NCI-H82 treated with DMSO at 0.1 percent for 48 hours (cell line): ENCODE data around the gene LYRM4.

Experiments
- DNase-seq: peaks from one replicate; lab custom pipeline; 2025; ENCODE audit not compliant: unreplicated experiment; lab: John Stamatoyannopoulos, UW

Gene LYRM4

GRCh38 chr6:5246141-5247097, 14.3 kb downstream of the LYRM4 start:
- no peak for DNase-seq

- no peak for DNase-seq
Observed at GRCh38 chr6:5243069-5243468, 17.7 kb downstream of the LYRM4 start.

GRCh38 chr6:5241252-5241651, 19.5 kb downstream of the LYRM4 start:
- DNase-seq = no peak

GRCh38 chr6:5238336-5238735, 22.4 kb downstream of the LYRM4 start:
- no peak for DNase-seq

- no peak for DNase-seq
Observed at GRCh38 chr6:5237805-5238204, 22.9 kb downstream of the LYRM4 start.

- no peak for DNase-seq
Observed at GRCh38 chr6:5235830-5236229, 24.9 kb downstream of the LYRM4 start.

GRCh38 chr6:5234874-5235273, 25.9 kb downstream of the LYRM4 start:
- no peak for DNase-seq

GRCh38 chr6:5231289-5231688, 29.5 kb downstream of the LYRM4 start:
- no peak for DNase-seq

GRCh38 chr6:5230081-5230480, 30.7 kb downstream of the LYRM4 start:
- DNase-seq = no peak

GRCh38 chr6:5229356-5229755, 31.4 kb downstream of the LYRM4 start:
- no peak for DNase-seq

- no peak for DNase-seq
Observed at GRCh38 chr6:5223309-5223708, 37.4 kb downstream of the LYRM4 start.

GRCh38 chr6:5220443-5220842, 40.3 kb downstream of the LYRM4 start:
- DNase-seq = no peak

GRCh38 chr6:5219011-5219691, 41.6 kb downstream of the LYRM4 start:
- DNase-seq = no peak

GRCh38 chr6:5217356-5217755, 43.4 kb downstream of the LYRM4 start:
- peak; percentile 61 for DNase-seq

GRCh38 chr6:5215799-5216198, 45.0 kb downstream of the LYRM4 start:
- DNase-seq = no peak

- DNase-seq = no peak
Observed at GRCh38 chr6:5215159-5215558, 45.6 kb downstream of the LYRM4 start.

GRCh38 chr6:5214570-5215052, 46.1 kb downstream of the LYRM4 start:
- DNase-seq = peak; percentile 45

- no peak for DNase-seq
Observed at GRCh38 chr6:5213836-5214235, 46.9 kb downstream of the LYRM4 start.

GRCh38 chr6:5211492-5211891, 49.3 kb downstream of the LYRM4 start:
- no peak for DNase-seq

GRCh38 chr6:5208471-5208971, 52.2 kb downstream of the LYRM4 start:
- DNase-seq = no peak

GRCh38 chr6:5208057-5208456, 52.7 kb downstream of the LYRM4 start:
- DNase-seq = no peak
